Adrenal gland (tissue), 12 donors: ENCODE results near the gene MARS1. TPM values are rescaled to one million over a fixed set of nuclear protein-coding genes. Genes with fewer than 3 reads are reported as not detected.

Experiments used
- DNase-seq, 7 donors: peaks; one replicate each; pipeline ENCODE4 v3.0.0-alpha.2; 2019 to 2020
- H3K27ac ChIP-seq, 5 donors: fragments of 200-600 bp; sonication (generic) in 4 of 5; 1 replicate in 3 of 5; 2 replicates in 2 of 5; pipeline versions ENCODE4 v1.5.1 to v1.8.0; 2016 to 2020; ENCODE audit warnings: mild to moderate bottlenecking in 1 of 5
- H3K27me3 ChIP-seq: fragments of 200-600 bp; 2 replicates; pipeline ENCODE4 v1.8.0; 2021
- H3K36me3 ChIP-seq, 2 donors: fragments of 200-600 bp; replicated peaks in 1 of 2; 1 replicate in 1 of 2; 2 replicates in 1 of 2; pipeline versions ENCODE4 v1.5.1 to v1.8.0; 2018 to 2022
- H3K4me1 ChIP-seq, 2 donors: fragments of 200-600 bp; replicated peaks in 1 of 2; 1 replicate in 1 of 2; 2 replicates in 1 of 2; pipeline versions ENCODE4 v1.5.1 to v1.8.0; 2018 to 2021
- H3K4me3 ChIP-seq, 4 donors: fragments of 200-600 bp; sonication (generic) in 3 of 4; one replicate each; pipeline ENCODE4 v1.5.1; 2016 to 2018
- H3K9me3 ChIP-seq, 3 donors: fragments of 200-600 bp; sonication (generic) in 1 of 3; replicated peaks in 1 of 3; 1 replicate in 2 of 3; 2 replicates in 1 of 3; pipeline versions ENCODE4 v1.5.1 to v1.8.0; 2016 to 2021
- POLR2A ChIP-seq, 2 donors: fragments of 450-650 bp; IDR thresholded peaks; one replicate each; pipeline ENCODE4 v1.6.1; 2017; ENCODE audit warnings: antibody characterized with exemption in 2 of 2, mild to moderate bottlenecking in 2 of 2, moderate library complexity in 1 of 2
- WGBS, 4 donors: extraction: QIAGEN DNeasy Blood & Tissue Kit in 2 of 4; methylation state at CpG; one replicate each; pipeline versions ENCODE4 v1.1.5 to v1.1.7; 2013 to 2017; 5-methylcytosine and 5-hydroxymethylcytosine counted together
- intact Hi-C, 2 donors: fragments of 100-400 bp; cut with DNase I; formaldehyde crosslinking; loops; one replicate each; pipeline versions ENCODE4 v1.14.1 to v1.15.0; 2022 to 2023
- polyA plus RNA-seq, 3 donors: library from polyadenylated mRNA; stranded (reverse); fragments of 200-250 nt in 2 of 3; fragments of 350-450 nt in 1 of 3; fragmentation: Illumina TruSeq in 1 of 3; extraction: RNeasy Lipid Tissue Mini Kit (QIAGEN cat#74804) in 1 of 3; gene quantifications; one replicate each; pipeline ENCODE4 v1.2.3, GENCODE V29; 2013 to 2014
- total RNA-seq, 9 donors: library from RNA; depleted of rRNA in 4 of 9; stranded (reverse); fragments of >200 nt in 4 of 9; fragments of 120-200 nt in 1 of 9; fragmentation: NEBNext Ultra II Directional in 1 of 9; extraction: Animal tissue kit (Norgen Biotek cat#: 25700) in 1 of 9; gene quantifications; one replicate each; pipeline versions ENCODE4 v1.1.0 to v1.2.4, GENCODE V29; 2013 to 2023
- TF ChIP-seq, protein P1 (sequence below), 6 experiments: fragments of 450-650 bp in 4 of 6; fragments of 200-600 bp in 2 of 6; sonication (generic) in 1 of 6; IDR thresholded peaks; 1 replicate in 5 of 6; 2 replicates in 1 of 6; pipeline versions ENCODE4 v1.5.1 to v1.8.0; 2016 to 2021; ENCODE audit warnings: antibody characterized with exemption in 6 of 6, mild to moderate bottlenecking in 2 of 6, moderate library complexity in 1 of 6
- donor health status: healthy with polysubstance abuse.
- donor health status: Bipolar disorder and iron deficiency.
- donor health status: DM: yes; HTN: yes; CAD: no.
- donor health status: DM: no; HTN: no; CAD: no.
- donor health status: DM: no; HTN: no; CAD: no.
- donor health status: DM: yes; HTN: yes; CAD: no.

The MARS1 gene
- total and polyA plus RNA-seq, 12 donors = 38.3 to 210 (median 135) TPM

DNA sequence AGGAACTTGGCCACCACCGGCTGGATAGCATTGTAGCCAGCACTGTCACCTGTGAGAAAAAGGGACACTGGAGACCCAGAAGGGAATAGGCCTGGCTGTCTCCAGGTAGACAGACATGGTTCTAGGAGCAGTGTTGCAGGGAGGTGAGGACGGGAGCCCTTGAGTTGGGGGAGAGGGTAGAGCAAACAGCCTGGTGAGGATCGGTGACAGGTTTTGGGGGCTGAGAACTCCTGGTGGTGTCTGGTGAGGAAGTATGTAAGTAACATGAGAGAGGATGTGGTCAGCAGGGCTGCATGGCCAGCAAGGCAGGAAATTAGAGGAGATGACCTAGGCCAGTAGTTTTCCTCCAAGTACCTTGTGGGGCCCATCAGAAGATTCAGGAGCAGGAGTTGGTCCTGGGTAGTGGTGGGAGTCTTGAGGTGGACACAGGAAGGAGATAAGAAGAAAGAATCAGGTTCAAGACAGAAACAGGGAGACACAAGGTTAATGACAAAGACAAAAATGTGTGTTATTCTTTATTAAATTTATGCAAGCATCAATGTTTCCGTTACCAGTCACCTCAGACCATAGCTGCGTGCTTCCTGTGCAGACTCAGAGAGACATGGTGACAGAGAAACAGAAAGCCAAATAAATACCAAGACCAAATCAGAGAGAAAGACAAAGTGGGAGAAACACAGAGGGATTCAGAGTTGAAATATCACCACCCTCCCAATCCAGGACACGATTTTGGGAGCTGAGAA is 8.3 kb upstream of the MARS1 start, which contains the start of gene ARHGAP9:
ARHGAP9 (minus strand) TSS at position 491 of the 740 bp plus-strand sequence; CDS start at position 31, 460 bp downstream.
- H3K4me3 ChIP-seq = no peak within 1 kb of the TSS
- peaks cover 14% of the 10 kb centered on the region for H3K27me3 ChIP-seq
- H3K27ac ChIP-seq = peak within 1 kb of the TSS in 3 of 5 donors; percentile 51 to 86 (median 68)
- H3K9me3 ChIP-seq = no peaks in the 10 kb centered on the region
- intact Hi-C loops = no loop called here
- DNase-seq = peak in 1 of 7 donors; percentile 18
- peaks cover 11 to 14% of the 10 kb centered on the region in 2 donors for H3K4me1 ChIP-seq
- TF ChIP-seq POLR2A (IDR thresholded peaks at IDR 0.05) = no peak
- TF ChIP-seq, protein P1, sequence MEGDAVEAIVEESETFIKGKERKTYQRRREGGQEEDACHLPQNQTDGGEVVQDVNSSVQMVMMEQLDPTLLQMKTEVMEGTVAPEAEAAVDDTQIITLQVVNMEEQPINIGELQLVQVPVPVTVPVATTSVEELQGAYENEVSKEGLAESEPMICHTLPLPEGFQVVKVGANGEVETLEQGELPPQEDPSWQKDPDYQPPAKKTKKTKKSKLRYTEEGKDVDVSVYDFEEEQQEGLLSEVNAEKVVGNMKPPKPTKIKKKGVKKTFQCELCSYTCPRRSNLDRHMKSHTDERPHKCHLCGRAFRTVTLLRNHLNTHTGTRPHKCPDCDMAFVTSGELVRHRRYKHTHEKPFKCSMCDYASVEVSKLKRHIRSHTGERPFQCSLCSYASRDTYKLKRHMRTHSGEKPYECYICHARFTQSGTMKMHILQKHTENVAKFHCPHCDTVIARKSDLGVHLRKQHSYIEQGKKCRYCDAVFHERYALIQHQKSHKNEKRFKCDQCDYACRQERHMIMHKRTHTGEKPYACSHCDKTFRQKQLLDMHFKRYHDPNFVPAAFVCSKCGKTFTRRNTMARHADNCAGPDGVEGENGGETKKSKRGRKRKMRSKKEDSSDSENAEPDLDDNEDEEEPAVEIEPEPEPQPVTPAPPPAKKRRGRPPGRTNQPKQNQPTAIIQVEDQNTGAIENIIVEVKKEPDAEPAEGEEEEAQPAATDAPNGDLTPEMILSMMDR (IDR thresholded peaks at IDR 0.05) = no peak
- H3K36me3 ChIP-seq = no peaks in the 10 kb centered on the region
- 55 to 69% (median 65%) methylated on average over 5 to 6 of the region's 6 CpGs for WGBS, 4 donors

DNA sequence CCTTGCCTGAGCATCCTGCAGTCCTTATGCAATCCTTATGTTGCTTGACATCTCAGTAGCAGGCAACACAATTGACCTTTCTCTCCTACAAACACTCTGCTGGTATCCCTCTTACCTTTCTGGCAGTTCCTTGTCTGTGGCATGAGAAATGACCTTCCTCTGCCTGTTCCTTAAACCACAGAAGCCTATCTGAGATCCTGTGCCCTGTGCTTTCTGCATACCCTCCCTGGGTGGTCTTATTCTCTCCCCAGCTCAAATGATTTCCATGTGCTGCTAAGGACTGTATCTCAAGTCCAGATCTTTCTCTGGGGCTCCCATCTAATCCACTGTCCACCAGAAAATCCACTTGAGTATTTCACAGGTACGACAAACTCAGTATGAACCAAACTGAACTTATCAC is 6.2 kb upstream of the MARS1 start:
- H3K36me3 ChIP-seq = no peaks in the 10 kb centered on the region
- no peak overlapping the region for H3K4me3 ChIP-seq
- TF ChIP-seq, protein P1 (IDR thresholded peaks at IDR 0.05) = no peak
- TF ChIP-seq POLR2A (IDR thresholded peaks at IDR 0.05) = no peak
- no peaks in the 10 kb centered on the region for H3K4me1 ChIP-seq
- no peaks in the 10 kb centered on the region for H3K9me3 ChIP-seq
- DNase-seq = no peak
- 63 to 82% (median 78%) methylated on average over 1 of the region's 1 CpG for WGBS, 4 donors
- no peaks in the 10 kb centered on the region for H3K27me3 ChIP-seq
- no peak overlapping the region for H3K27ac ChIP-seq
- intact Hi-C loops = no loop called here

- WGBS, 4 donors = 38 to 54% (median 49%) methylated on average over 5 of the region's 5 CpGs
- Histone ChIP-seq H3K27ac (no peak overlapping the region), H3K27me3 (no peaks in the 10 kb centered on the region), H3K9me3 (no peaks in the 10 kb centered on the region), H3K4me1 (peaks cover under 1 to 1% of the 10 kb centered on the region in 2 donors), H3K4me3 (no peak overlapping the region), H3K36me3 (no peaks in the 10 kb centered on the region)
- intact Hi-C loops = no loop called here
- no peak for DNase-seq
- no peak for TF ChIP-seq POLR2A (IDR thresholded peaks at IDR 0.05)
- TF ChIP-seq, protein P1 (IDR thresholded peaks at IDR 0.05) = no peak
These were observed 4.4 kb upstream of the MARS1 start for GRCh38 chr12:57483466-57483865.

- Histone ChIP-seq H3K4me1 (peaks cover 10 to 11% of the 10 kb centered on the region in 2 donors), H3K27me3 (no peaks in the 10 kb centered on the region), H3K27ac (no peak overlapping the region), H3K9me3 (no peaks in the 10 kb centered on the region), H3K36me3 (peaks cover 0 to 11% of the 10 kb centered on the region in 2 donors), H3K4me3 (no peak overlapping the region)
- TF ChIP-seq, protein P1 (IDR thresholded peaks at IDR 0.05) = no peak
- TF ChIP-seq POLR2A (IDR thresholded peaks at IDR 0.05) = no peak
- DNase-seq = no peak
- intact Hi-C loops = no loop called here
These were observed 2.2 kb upstream of the MARS1 start for GRCh38 chr12:57485695-57486094.
